Activated CD8-positive, alpha-beta T cell treated with anti-CD3 and anti-CD28 coated beads for 36 hours (primary cell): Measurements from ENCODE around the gene STAP1. TPM values are rescaled to one million over a fixed set of nuclear protein-coding genes. Genes with fewer than 3 reads are reported as not detected.

Source experiments
- ATAC-seq: fragments of 200-7000 bp; cut with Tn5 transposase; one replicate; pipeline ENCODE4 v1.10.0; 2021; ENCODE audit warnings: mild to moderate bottlenecking, moderate library complexity
- CTCF ChIA-PET: fragments of 350-600 bp; sonication (Branson Sonifier 250); formaldehyde crosslinking; loops from one replicate; lab custom pipeline; 2021; ENCODE audit warnings: antibody characterized with exemption; lab: Charles Lee
- POLR2A ChIA-PET: fragments of 350-600 bp; sonication (Branson Sonifier 250); formaldehyde crosslinking; loops from one replicate; lab custom pipeline; 2021; ENCODE audit warnings: antibody characterized with exemption; lab: Charles Lee
- DNase-seq: peaks from one replicate; pipeline ENCODE4 v3.0.0-alpha.2; 2020
- H3K27ac Mint-ChIP-seq: one replicate; pipeline ENCODE4 v1.8.0; 2021; ENCODE audit warnings: mild to moderate bottlenecking, mixed read lengths
- H3K27me3 Mint-ChIP-seq: one replicate; pipeline ENCODE4 v1.8.0; 2021; ENCODE audit warnings: mixed read lengths
- H3K36me3 Mint-ChIP-seq: one replicate; pipeline ENCODE4 v1.8.0; 2021; ENCODE audit warnings: low read depth, mixed read lengths
- H3K4me1 Mint-ChIP-seq: one replicate; pipeline ENCODE4 v1.8.0; 2021; ENCODE audit warnings: low read depth, mixed read lengths
- H3K4me3 Mint-ChIP-seq: one replicate; pipeline ENCODE4 v1.8.0; 2021; ENCODE audit warnings: mild to moderate bottlenecking, moderate library complexity, mixed read lengths
- H3K9me3 Mint-ChIP-seq: one replicate; pipeline ENCODE4 v1.8.0; 2021; ENCODE audit warnings: mixed read lengths
- intact Hi-C: fragments of 100-400 bp; cut with micrococcal nuclease; formaldehyde crosslinking; loops from one replicate; pipeline ENCODE4 v1.10.0; 2022
- total RNA-seq, 2 experiments: library from RNA; stranded (reverse); gene quantifications; one replicate each; pipeline ENCODE4 v1.2.3, GENCODE V29; 2021
- TF ChIP-seq, protein P1 (sequence below): fragments of 200-600 bp; IDR thresholded peaks from one replicate; pipeline ENCODE4 v1.8.0; 2022; ENCODE audit warnings: antibody characterized with exemption, mild to moderate bottlenecking

The STAP1 gene
- total RNA-seq, 2 experiments from 2014 or later = 3.0 TPM

DNA sequence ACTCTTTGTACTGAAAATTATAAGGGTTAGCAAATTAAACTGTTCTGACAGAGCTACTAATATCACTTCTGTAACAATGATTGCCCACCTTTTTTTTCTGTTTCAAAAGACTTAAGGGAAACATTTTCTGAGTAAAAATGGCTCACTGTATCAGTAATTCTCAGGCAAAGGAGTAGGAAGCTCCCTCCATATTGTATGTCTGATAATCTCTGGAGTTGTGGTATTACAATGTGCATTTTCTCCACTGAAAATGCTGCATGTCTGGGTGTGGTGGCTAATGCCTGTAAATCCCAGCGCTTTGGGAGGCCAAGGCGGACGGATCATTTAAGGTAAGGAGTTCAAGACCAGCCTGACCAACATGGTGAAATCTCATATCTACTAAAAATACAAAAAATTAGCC is 4.4 kb upstream of the STAP1 start:
- Mint-ChIP-seq H3K27ac (no peak overlapping the region), H3K27me3 (peaks cover 1% of the 10 kb centered on the region), H3K4me3 (no peak overlapping the region), H3K4me1 (peaks cover 7% of the 10 kb centered on the region), H3K9me3 (no peaks in the 10 kb centered on the region), H3K36me3 (no peaks in the 10 kb centered on the region)
- ATAC-seq (no peak), DNase-seq (no peak)
- CTCF ChIA-PET = no interaction called here
- TF ChIP-seq, protein P1, sequence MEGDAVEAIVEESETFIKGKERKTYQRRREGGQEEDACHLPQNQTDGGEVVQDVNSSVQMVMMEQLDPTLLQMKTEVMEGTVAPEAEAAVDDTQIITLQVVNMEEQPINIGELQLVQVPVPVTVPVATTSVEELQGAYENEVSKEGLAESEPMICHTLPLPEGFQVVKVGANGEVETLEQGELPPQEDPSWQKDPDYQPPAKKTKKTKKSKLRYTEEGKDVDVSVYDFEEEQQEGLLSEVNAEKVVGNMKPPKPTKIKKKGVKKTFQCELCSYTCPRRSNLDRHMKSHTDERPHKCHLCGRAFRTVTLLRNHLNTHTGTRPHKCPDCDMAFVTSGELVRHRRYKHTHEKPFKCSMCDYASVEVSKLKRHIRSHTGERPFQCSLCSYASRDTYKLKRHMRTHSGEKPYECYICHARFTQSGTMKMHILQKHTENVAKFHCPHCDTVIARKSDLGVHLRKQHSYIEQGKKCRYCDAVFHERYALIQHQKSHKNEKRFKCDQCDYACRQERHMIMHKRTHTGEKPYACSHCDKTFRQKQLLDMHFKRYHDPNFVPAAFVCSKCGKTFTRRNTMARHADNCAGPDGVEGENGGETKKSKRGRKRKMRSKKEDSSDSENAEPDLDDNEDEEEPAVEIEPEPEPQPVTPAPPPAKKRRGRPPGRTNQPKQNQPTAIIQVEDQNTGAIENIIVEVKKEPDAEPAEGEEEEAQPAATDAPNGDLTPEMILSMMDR = no peak
- POLR2A ChIA-PET = interaction anchor here (0.7 kb wide), 1 partner anchor 147 kb away, joined by 4 read pairs; no protein-coding TSS in a partner anchor
- intact Hi-C loops = no loop called here

DNA sequence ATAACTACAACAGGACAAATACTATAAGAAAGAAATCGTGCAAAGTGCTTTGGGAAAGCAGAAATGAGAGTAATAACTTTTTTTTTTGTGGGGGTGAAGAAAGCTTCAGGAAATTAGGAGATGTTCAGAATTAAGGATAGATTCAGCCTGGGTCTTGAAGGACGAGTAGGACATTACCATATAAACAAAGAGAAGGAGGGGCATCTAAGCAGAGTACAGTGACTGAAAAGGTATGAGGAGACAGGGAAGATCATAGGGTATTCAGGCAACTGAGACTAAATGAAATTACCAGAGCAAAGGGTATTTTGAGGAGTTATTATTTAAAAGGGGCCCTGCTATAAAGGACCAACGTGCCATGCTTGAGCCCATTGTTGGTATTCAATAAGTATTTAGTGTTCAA is 3.1 kb upstream of the STAP1 start:
- no peak overlapping the region for H3K4me3 Mint-ChIP-seq
- TF ChIP-seq, protein P1 = no peak
- intact Hi-C loops = no loop called here
- ATAC-seq (no peak), DNase-seq (no peak)
- H3K27me3 Mint-ChIP-seq = peaks cover 1% of the 10 kb centered on the region
- H3K9me3 Mint-ChIP-seq = no peaks in the 10 kb centered on the region
- peaks cover 7% of the 10 kb centered on the region for H3K4me1 Mint-ChIP-seq
- POLR2A ChIA-PET = no interaction called here
- no peak overlapping the region for H3K27ac Mint-ChIP-seq
- CTCF ChIA-PET = no interaction called here
- H3K36me3 Mint-ChIP-seq = no peaks in the 10 kb centered on the region

GRCh38 chr4:67556436-67556835 is 2.1 kb upstream of the STAP1 start:
- ATAC-seq (no peak), DNase-seq (no peak)
- Mint-ChIP-seq H3K36me3 (no peaks in the 10 kb centered on the region), H3K4me3 (no peak overlapping the region), H3K9me3 (no peaks in the 10 kb centered on the region), H3K4me1 (peaks cover 7% of the 10 kb centered on the region), H3K27me3 (peaks cover 1% of the 10 kb centered on the region), H3K27ac (no peak overlapping the region)
- TF ChIP-seq, protein P1 = no peak
- intact Hi-C loops = no loop called here
- POLR2A ChIA-PET = interaction anchor here (0.7 kb wide), 1 partner anchor 11 kb away, joined by 3 read pairs; no protein-coding TSS in a partner anchor
- CTCF ChIA-PET = interaction anchor here (0.8 to 1.4 kb wide), 2 partner anchors 25 to 191 kb away, joined by 3 read pairs; no protein-coding TSS in a partner anchor

- Mint-ChIP-seq H3K4me1 (peaks cover 4% of the 10 kb centered on the region), H3K4me3 (no peak overlapping the region), H3K9me3 (no peaks in the 10 kb centered on the region), H3K27me3 (no peaks in the 10 kb centered on the region), H3K36me3 (no peaks in the 10 kb centered on the region), H3K27ac (no peak overlapping the region)
- ATAC-seq = no peak
- POLR2A ChIA-PET = no interaction called here
- CTCF ChIA-PET = no interaction called here
- intact Hi-C loops = no loop called here
- TF ChIP-seq, protein P1 = no peak
- DNase-seq = no peak
Observed at GRCh38 chr4:67565284-67565683, 6.8 kb downstream of the STAP1 start.

- Mint-ChIP-seq H3K4me3 (no peak overlapping the region), H3K27ac (no peak overlapping the region), H3K36me3 (no peaks in the 10 kb centered on the region), H3K4me1 (peaks cover 4% of the 10 kb centered on the region), H3K27me3 (no peaks in the 10 kb centered on the region), H3K9me3 (no peaks in the 10 kb centered on the region)
- intact Hi-C loops = no loop called here
- CTCF ChIA-PET = no interaction called here
- DNase-seq = no peak
- TF ChIP-seq, protein P1 = no peak
- POLR2A ChIA-PET = no interaction called here
- ATAC-seq = peak; percentile 58
Observed at GRCh38 chr4:67566335-67566734, 7.8 kb downstream of the STAP1 start.
